Measurements from ENCODE around the gene ARHGEF6.

ARHGEF6 gene

DNA sequence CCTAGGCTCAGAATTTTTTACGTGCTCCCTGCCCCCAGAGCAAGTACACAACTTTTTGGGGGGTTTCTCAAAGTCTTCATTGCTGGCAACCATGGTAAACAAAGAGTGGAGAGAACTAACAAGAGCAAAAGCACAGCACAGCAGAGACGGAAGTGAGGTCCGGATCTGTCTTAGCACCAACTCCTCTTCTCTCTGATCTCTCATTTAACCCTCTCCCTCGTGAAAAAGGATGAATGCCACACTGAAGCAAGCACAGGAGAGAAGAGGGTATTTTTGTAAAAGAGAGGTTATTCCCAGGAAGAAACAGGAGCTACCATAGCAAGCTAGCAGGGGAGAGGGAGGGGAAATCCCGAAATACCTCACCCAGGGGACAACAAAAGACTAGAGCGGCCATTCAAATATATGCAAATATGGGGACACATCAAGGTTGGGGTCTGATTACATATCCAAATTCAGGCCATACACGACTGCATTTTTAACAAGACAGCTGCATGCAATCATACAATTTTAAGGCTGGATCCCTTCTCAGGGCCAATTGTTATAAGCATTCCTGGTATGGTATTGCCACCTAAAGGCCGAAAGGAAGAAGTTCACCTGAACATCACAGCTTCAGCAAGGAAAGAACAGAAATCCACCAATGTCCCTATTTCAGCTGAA is 86.2 kb downstream of the ARHGEF6 start:
- no peak for DNase-seq (ENCODE audit: low read depth)

DNA sequence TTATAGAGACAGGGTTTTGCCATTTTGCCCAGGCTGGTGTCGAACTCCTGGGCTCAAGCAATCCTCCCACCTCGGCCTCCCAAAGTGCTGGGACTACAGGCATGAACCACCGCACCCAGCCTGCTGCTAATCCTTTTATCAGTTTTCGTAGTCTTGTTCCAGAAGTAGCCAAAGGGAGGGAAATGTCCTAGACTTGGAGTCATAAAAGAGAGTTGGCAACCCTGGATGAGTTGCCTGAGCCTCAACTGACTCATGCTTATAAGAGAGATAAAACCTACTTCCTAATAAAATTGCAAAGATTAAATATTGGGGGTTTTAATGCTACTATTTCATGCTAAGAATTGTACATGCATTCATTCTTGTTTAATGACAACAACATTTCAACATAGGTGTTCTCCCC is 88.5 kb downstream of the ARHGEF6 start:
- no peak for DNase-seq (ENCODE audit: low read depth)

DNA sequence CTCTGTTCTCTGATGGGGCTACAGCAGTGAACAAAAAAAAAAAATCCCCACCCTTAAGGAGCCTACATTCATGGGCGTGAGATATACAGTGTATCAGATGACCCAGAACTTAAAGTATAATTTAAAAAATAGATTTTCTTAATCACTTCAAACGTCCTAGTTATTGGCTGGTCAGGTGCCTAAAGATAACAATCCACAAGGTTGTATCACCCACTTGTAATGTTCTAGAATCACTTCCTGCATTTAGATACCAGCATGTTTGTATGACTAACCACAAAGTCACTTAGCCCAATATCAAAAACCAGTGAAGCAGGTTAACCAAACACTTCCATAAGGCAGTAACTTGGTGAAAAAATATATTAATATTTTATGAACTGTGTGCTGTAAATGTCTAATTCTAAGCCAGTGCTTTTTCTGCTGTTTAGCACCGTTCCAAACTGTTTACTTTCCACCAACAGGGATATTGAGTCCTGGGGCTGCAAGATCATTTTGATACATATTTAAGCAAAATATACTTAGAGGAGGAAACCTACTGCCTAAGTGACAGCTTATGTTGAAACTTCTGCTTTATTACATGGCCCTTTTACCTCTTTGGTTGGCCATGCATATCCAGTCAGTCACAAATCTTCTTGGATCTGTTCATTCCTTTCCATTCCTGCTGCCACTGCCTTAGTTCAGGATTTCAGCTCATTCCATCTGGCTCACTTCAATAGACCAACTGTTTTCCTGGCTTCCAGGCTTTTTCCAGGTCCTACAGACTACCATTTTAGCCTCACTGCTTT is 89.5 kb downstream of the ARHGEF6 start:
- no peak for DNase-seq (ENCODE audit: low read depth)

DNA sequence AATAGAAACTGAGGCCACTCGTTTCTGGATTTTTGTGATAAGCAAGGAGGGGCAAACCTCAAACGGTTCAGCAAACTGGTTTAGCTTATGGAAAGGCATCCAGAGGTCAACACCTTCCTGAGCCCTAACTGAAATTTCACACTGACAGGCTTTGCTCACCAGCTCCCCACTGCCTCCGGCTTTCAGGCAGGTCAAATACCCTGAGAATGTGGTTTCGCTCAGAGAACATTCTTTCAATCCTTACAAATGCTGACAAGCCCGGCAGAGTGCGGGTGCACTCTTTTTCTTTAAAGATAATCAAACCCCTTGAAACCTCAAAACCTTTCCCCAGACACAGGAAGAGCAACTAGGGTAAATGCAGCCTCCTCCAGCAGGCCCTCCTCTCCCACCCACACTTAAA is 91.3 kb downstream of the ARHGEF6 start:
- DNase-seq (ENCODE audit: low read depth) = no peak

DNA sequence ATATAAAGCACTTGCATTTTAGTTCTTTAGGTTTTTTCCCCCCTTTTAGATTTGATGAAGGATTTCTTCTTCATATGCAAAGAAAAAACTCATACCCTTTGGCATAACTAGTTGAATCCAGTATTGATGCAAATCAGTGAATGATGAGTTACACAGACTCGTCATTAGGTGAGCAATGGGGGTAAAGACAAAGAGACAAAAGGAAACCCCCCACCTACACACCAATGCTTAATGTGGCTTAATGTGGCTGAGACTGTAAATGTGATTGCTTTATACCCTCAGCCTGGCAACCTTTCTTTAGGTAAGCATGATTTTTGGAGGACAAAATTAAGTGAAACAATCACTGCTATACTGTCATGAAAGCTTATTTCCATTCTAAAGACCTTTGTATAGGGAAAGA is 93.3 kb downstream of the ARHGEF6 start:
- DNase-seq (ENCODE audit: low read depth) = no peak

DNA sequence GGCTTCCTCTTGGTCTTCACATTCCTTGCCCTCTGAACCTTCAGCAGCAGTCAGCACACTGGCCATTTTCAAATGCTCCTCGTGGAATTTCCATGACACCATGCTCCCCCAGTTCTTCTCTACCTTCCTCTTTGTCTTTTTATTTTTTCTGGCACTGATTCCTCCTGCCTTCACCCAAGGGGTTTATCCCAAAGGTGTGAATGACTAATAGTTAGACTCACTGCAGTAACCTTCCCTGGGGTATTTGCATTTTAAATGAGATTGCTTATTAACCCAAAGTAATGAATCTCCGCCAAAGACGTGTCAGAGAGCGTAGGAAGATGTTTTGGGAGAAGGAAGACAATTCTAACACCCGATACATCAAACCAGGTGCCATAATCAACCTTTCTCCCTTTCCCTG is 96.6 kb downstream of the ARHGEF6 start:
- DNase-seq (ENCODE audit: low read depth) = no peak

DNA sequence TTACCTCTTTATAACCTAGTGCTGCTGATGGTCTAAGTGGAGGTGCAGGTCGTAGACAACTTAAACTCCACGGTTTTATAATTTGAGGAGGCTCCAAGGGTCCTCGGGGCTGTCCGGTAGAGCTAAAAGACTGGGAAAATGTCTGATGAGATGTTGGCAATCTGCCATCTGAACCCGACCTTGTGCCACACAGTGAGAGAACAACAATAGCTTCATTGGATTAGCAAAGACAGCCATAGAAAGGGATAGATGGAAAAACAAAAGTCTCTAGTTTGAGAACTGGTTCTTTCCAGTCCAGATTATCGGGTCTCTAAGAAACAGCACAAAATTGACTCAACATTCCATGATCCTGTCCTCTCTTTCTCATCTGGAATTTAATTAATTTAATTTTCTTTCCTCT is 101.2 kb downstream of the ARHGEF6 start:
- DNase-seq (ENCODE audit: low read depth) = no peak

DNA sequence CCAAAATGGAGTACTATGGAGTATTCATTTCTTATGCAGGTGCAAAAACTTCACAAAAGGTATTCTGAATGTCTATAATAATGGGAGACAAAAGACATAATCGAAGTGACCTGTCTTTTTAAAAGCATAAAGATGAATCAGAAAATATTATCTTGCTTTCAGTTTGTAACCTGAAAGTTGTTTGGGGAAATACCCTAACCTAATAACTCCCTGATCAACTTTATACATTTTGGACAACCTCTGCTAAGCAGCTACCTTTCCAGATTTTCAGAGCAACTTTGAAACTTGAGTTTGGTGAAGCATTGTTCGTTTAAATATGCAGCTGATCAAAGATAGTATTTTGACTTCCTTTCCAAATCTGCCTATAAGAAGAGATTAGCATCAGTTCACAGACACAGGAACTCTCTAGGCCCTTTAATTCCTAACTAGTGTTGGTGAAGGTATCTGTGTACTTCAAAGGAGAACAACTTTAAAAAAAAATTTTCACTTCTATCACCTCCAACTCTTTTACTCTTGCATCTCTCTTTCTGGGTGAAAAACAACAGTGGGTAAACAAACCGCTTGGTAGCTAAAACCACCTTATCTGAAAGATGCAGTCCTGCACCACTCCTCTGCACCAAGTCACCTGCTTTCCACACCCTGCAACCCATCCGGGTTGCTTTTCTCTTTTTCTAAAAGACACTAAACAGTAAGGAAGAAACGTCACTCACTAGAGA is 106.3 kb downstream of the ARHGEF6 start:
- DNase-seq (ENCODE audit: low read depth) = no peak

DNA sequence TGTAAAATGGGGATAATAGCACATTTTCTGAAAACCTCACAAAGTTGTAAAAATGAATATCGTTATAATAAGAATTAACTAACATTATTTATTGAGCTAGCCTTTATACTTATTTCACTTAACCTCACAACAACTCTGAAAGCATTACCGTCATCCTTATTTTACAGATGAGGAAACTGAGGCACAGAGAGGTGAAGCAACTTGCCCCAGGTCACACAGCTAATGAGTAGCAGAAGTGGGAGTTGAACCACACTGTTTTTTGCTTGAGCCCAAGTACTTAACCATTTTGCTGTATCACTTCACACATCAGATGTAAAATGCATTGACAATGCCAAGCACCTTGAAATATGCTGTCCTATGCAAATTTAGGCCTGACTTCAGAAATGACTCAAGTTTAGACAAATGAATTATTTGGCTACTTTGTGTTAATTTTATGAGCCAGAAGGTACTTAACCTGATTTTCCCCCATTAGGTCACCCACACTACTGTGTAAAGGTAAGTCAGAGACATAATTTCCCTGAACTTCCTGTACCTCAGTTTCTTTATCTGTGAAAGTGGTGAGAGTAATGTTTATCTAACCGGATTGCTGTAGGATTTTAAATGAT is 109.6 kb downstream of the ARHGEF6 start:
- DNase-seq (ENCODE audit: low read depth) = no peak

DNA sequence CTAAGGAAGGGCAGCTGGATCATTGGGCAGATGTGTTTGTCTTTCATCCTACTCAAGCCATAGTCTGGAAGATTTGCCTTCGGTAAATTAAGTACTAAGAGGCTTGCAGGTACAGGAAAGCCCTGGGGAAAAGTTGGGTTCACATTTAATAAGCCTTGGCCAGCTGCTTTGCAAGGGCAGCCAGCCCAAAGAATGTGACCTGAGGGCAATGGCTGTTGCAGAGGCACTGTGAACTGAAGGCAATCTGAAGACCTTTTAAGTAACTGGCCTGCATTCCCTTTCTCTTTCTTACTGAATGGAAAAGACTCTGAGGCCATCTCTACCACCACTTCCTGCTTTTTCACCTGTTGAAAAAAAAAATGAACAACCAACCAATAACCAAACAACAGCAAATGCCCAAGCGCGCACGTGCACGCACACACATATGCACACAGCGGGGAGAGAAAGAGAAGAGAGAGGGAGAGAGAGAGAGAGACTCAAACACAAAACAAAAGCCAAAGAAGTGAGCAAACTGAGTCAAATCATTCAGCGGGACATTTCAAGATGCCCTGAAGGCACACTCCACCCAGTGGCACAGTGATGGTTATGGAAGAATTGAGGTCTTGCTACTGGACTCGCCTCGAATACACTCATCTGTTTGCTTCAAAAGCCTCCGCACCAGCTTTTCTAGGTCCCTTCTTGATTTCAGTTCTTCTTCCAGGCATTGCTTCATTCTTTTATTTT is 113.1 kb downstream of the ARHGEF6 start:
- no peak for DNase-seq (ENCODE audit: low read depth)

DNA sequence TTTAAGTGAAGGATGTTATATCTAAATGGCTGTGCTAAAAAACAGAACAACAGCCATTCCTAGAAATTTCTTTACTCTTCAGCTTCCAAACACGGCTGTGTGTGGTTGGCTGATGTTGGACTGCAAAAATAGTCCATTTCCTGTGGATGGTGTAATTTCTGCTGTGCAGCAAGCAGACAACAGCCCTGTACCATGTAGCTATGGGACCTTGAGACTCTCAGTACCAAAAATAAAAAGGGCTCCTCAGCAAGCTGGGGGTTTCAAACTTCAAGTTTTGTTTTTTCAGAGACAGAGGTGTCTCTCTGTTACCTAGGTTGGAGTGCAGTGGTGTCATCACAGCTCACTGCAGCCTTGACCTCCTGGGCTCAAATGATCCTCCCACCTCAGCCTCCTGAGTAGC is 114.6 kb downstream of the ARHGEF6 start:
- DNase-seq (ENCODE audit: low read depth) = no peak

DNA sequence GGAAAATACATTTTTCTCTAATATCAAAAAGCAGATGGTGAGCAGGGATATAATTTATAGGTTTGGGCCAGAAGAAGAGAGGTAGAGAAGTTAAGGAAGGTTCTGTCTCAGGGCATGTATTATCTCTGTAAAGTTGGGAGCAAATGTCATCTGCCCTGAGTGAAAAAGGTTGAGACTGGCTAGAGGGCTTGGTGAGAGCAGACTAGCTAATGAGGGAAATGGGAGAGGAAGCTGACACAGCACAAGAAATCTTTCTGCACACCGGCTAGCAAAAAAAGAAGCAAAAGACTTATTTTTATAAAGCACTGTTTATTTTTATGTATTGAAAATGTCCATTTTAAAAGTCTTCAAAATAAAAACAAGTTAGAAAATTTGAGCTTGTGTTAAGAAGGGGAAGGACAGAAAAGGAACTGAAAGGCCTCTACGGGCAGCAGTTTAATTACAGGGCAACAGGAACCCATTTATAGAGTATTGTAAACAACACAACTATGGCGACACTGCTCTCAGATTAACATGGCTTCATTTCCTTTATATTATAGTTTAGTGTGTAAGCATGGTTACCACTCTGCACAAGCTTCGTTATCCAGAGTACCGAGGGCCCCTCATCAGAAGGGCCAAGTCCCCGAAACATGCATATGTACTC is 115.4 kb downstream of the ARHGEF6 start:
- no peak for DNase-seq (ENCODE audit: low read depth)

DNA sequence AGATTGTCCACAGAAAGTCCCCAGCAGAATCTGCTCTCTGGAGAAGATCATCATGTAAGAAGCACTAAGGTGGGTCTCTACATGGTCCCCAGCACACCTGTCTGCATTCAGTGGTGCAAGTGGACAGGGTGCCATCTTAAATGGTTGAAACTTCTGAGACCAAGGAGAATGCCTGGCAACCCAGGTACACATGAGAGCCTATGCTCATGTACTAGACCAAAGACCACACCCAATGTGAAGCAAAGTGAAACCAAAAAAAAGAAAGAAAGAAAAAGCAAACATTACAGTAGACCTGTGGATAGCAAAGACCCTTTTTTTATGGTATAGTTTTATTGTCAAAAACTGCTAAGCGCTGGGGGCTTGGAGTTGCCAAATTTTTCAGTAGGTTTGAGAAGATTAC is 117.8 kb downstream of the ARHGEF6 start:
- DNase-seq (ENCODE audit: low read depth) = no peak

DNA sequence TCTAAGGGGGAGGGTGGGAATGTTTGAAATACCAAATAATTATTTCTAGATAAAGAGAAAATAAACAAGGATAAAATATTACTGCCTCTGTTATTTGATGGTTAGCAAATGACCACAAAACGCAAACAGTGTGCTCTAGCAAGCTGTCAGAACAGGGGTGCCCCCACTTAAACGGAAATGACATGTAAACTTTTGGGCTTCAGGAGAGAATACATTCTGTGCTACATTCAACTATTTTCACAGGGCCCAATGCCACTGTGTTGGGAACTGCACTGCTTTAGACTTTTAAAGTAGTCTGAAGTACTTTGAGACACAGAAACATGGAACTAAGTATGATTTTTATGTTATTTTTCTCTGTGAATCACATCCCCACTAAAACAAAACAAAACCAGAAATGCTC is 118.6 kb downstream of the ARHGEF6 start:
- peak; percentile 26 for DNase-seq (ENCODE audit: low read depth)

DNA sequence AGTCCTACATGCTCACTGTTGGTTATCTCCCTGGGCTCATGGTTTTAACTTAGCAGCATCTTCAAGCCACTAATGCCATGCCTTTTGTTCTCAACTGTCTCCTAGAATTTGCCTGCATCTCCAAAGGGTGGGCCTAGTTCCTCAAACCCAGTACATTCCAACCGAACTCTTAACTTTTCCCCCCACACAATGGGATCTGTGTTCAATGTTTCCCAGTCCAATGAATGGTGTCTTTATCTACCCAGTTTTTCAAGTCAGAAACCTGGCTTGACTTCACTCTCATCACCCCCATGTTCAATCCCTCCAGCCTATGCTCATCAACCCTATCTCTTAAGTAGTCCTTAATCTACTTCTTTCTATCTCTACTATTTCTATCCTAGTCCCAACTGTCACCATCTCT is 119.8 kb downstream of the ARHGEF6 start:
- no peak for DNase-seq (ENCODE audit: low read depth)

DNA sequence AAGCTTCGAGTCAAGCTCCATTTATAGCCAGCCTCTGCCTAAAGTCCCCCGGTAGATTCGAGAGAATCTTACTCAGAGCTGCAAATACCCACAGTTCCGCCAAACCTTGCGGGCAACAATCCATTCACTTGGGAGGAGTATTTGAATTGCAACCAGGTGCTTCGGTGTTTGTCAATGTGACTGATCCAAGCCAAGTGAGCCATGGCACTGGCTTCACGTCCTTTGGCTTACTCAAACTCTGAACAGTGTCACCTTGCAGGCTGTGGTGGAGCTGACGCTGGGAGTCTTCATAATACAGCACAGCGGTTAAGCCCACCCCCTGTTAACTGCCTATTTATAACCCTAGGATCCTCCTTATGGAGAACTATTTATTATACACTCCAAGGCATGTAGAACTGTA is 121.6 kb downstream of the ARHGEF6 start:
- DNase-seq (ENCODE audit: low read depth) = no peak

DNA sequence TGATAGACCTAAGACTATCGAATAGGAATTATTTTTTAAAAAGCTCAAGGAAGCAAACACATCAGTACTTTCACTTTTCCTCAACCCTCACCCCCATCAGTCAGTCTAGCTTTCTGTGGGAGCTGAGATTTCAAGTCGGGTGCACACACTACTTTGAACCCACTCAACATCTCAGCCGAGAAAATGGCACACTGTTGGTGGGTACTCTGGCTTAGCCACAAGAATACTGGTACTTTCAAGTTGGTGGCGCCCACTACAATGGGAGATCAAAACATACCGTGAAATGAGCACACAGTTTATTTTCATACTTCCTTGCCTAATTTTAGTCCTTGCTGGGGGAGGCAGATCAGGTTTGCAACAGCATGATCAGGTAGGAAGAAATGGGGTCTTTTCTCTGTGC is 122.6 kb downstream of the ARHGEF6 start:
- DNase-seq (ENCODE audit: low read depth) = no peak

DNA sequence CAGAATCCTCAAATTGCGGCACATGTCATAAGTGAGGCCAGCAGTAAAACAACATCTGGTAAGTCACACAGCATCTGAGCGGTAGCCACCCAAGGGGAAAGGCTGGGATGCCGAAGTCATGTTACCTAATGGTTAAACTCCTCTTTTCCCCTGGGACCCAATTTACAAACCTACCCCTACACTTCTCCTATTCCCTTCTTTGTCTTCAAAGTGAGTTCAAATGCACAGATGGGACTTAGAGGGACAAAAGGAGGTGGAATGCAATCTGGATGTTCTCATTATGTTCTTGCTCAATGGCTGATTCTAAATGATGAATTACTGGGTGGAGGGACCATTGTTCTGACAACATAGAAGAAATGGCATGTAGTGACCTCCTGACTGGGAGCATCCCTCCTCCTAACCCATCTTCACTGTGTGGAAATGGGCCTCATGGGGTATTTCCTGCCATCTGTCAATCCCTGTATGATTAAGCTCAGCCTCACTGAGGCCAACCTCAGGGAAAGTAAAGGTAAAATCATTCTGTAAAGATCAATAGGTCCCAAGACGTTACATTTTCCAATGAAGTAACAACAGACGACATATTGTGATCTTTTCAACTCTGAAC is 124.3 kb downstream of the ARHGEF6 start:
- no peak for DNase-seq (ENCODE audit: low read depth)

DNA sequence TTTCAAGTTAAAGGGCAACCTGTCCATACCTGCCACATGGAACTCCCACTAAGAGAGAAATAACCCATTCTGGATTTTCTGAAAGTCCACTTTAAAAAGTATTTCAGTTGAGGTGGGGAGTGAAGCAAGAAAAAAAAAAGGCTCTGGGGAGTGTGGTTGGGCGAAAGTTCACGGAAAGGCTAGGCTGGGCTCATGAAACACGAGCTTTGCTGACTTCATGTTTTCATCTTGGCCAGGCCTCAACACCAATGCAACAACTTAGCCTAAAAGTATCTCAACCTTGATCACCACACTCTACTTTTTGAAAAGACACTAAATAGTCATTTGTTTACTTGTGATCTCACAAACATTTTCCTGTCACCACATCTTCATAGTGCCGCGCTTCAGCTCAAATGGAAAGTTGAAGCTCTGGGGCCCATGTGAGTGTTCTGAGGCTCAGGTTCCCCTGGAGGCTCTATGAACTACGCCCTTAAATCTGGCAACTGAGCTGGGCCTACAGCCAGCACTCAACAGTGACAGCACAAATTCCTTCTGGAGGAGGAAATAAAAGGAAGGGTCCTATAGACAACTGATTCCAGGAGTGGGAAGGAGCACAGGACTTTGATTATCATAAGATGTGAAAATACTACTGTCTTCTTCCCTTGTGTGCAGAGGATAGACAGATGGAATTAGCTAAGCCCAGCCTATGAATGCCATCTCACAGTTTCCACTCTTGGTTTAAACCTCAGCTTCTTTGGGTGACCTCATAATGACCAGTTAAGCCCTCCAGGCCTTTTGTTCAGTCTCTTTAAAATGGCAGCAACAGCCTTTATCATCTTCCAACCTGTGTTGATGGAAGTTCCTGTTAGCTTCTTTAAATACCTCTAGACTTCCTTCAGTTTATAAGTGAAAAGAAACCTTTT is 127.7 kb downstream of the ARHGEF6 start:
- no peak for DNase-seq (ENCODE audit: low read depth)

DNA sequence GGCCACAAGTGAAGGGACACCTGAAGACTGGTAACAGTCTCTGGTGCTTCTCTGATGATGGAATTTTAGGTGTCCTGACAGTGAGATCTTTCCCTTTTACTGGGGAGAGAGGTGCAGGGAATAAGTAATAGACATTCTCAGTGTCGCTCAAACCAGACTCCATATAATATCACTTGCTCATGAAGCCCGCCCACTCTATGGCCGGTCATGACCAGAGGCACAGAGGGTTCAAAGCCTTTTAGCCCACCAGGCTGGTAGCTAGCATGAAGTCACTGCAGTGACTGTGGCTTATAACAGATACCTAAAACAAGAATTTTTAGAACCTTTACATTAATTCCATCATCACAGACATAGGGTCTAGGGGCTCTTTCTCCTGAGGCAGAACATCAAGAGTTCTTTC is 129.9 kb downstream of the ARHGEF6 start:
- DNase-seq (ENCODE audit: low read depth) = no peak
